ENCODE data around the gene FNIP1. TPM values are rescaled to one million over a fixed set of nuclear protein-coding genes. Genes with fewer than 3 reads are reported as not detected.

The FNIP1 gene
- polyA plus RNA-seq, 1 experiment: 15.8 TPM

- no peak for TF ChIP-seq CTCF (IDR thresholded peaks at IDR 0.05; ENCODE audit: low read depth, low read length)
- DNase-seq (ENCODE audit: low read depth, low spot score): no peak
- Histone ChIP-seq H3K27ac (ENCODE audit: low read depth, low read length) (peak overlapping the region; percentile 11), H3K4me3 (ENCODE audit: low read depth, low read length) (no peak overlapping the region), H3K9me3 (ENCODE audit: control insufficient read depth, insufficient read depth, low read length) (no peaks in the 10 kb centered on the region), H3K27me3 (ENCODE audit: control insufficient read depth, insufficient read depth, low read length) (no peaks in the 10 kb centered on the region)
- ChIA-PET POLR2A (interaction anchor here (1.2 kb wide), 1 partner anchor 42 kb away, joined by 5 read pairs; the partner anchor contains the start of gene FNIP1), CTCF (interaction anchor here (1.1 kb wide), 1 partner anchor 165 kb away, joined by 4 read pairs; no protein-coding TSS in a partner anchor)
Observed at GRCh38 chr5:131754363-131754762, 42.5 kb downstream of the FNIP1 start.

- no peak for DNase-seq (ENCODE audit: low read depth, low spot score)
- Histone ChIP-seq H3K27ac (ENCODE audit: low read depth, low read length) (no peak overlapping the region), H3K4me3 (ENCODE audit: low read depth, low read length) (no peak overlapping the region), H3K27me3 (ENCODE audit: control insufficient read depth, insufficient read depth, low read length) (no peaks in the 10 kb centered on the region), H3K9me3 (ENCODE audit: control insufficient read depth, insufficient read depth, low read length) (no peaks in the 10 kb centered on the region)
- TF ChIP-seq CTCF (IDR thresholded peaks at IDR 0.05; ENCODE audit: low read depth, low read length): no peak
- ChIA-PET CTCF (no interaction called here), POLR2A (no interaction called here)
Observed at GRCh38 chr5:131751506-131751905, 45.3 kb downstream of the FNIP1 start.

- H3K27me3 ChIP-seq (ENCODE audit: control insufficient read depth, insufficient read depth, low read length): no peaks in the 10 kb centered on the region
- DNase-seq (ENCODE audit: low read depth, low spot score): no peak
- ChIA-PET POLR2A (no interaction called here), CTCF (interaction anchor here (1.1 to 1.6 kb wide), 2 partner anchors 258 to 327 kb away, joined by 3 to 4 read pairs; no protein-coding TSS in a partner anchor)
- no peak overlapping the region for H3K4me3 ChIP-seq (ENCODE audit: low read depth, low read length)
- H3K27ac ChIP-seq (ENCODE audit: low read depth, low read length): no peak overlapping the region
- TF ChIP-seq CTCF (IDR thresholded peaks at IDR 0.05; ENCODE audit: low read depth, low read length): no peak
- no peaks in the 10 kb centered on the region for H3K9me3 ChIP-seq (ENCODE audit: control insufficient read depth, insufficient read depth, low read length)
Observed at GRCh38 chr5:131749723-131750470, 46.9 kb downstream of the FNIP1 start.

GRCh38 chr5:131749138-131749537 is 47.7 kb downstream of the FNIP1 start:
- CTCF ChIA-PET: no interaction called here
- POLR2A ChIA-PET: no interaction called here
- no peak for DNase-seq (ENCODE audit: low read depth, low spot score)
- H3K27me3 ChIP-seq (ENCODE audit: control insufficient read depth, insufficient read depth, low read length): no peaks in the 10 kb centered on the region
- no peak for TF ChIP-seq CTCF (IDR thresholded peaks at IDR 0.05; ENCODE audit: low read depth, low read length)
- no peak overlapping the region for H3K4me3 ChIP-seq (ENCODE audit: low read depth, low read length)
- H3K9me3 ChIP-seq (ENCODE audit: control insufficient read depth, insufficient read depth, low read length): no peaks in the 10 kb centered on the region
- no peak overlapping the region for H3K27ac ChIP-seq (ENCODE audit: low read depth, low read length)

Data from AG04450 (cell line).